Skin epidermis (tissue), 12 donors: ENCODE results near the gene FAM221B.

Experiments used
- H3K27ac ChIP-seq, 21 experiments: fragments of 200-600 bp; sonication (generic) in 11 of 21; one replicate each; pipeline ENCODE4 v1.5.0; 2020; ENCODE audit warnings: mild to moderate bottlenecking in 3 of 21, inconsistent platforms in 2 of 21, moderate library complexity in 2 of 21
- H3K4me3 ChIP-seq, 7 experiments: fragments of 200-600 bp; sonication (generic) in 2 of 7; one replicate each; pipeline ENCODE4 v1.5.0; 2020; ENCODE audit warnings: inconsistent platforms in 2 of 7, mild to moderate bottlenecking in 2 of 7, moderate library complexity in 1 of 7

FAM221B gene

GRCh38 chr9:35797311-35798109 lies 31.0 kb downstream of the FAM221B start:
- H3K27ac ChIP-seq, result no peak overlapping the region

GRCh38 chr9:35795695-35796094 lies 32.8 kb downstream of the FAM221B start:
- H3K27ac ChIP-seq, result no peak overlapping the region
- H3K4me3 ChIP-seq, result no peak overlapping the region

More at GRCh38 chr9:35797311-35798109, 31.0 kb downstream of the FAM221B start:
- no peak overlapping the region for H3K4me3 ChIP-seq

- Histone ChIP-seq H3K27ac (peak overlapping the region in 7 of 21 experiments; percentile 7 to 83 (median 42)), H3K4me3 (no peak overlapping the region)
These were observed 35.1 kb downstream of the FAM221B start for GRCh38 chr9:35793461-35793860.

- Histone ChIP-seq H3K27ac (peak overlapping the region in 5 of 21 experiments; percentile 7 to 83 (median 56)), H3K4me3 (peak overlapping the region in 1 of 7 experiments; percentile 50)
These were observed 35.7 kb downstream of the FAM221B start for GRCh38 chr9:35792826-35793225.

- peak overlapping the region; percentile 6 to 50 (median 29) for H3K4me3 ChIP-seq
- peak overlapping the region in 14 of 21 experiments; percentile 8 to 85 (median 70) for H3K27ac ChIP-seq
These were observed 36.3 kb downstream of the FAM221B start for GRCh38 chr9:35792024-35792813.

- peak within 1 kb of the TSS; percentile 6 to 50 (median 29) for H3K4me3 ChIP-seq
- peak within 1 kb of the TSS in 15 of 21 experiments; percentile 8 to 85 (median 70) for H3K27ac ChIP-seq
These were observed 37.1 kb downstream of the FAM221B start, which contains the start of gene NPR2 for GRCh38 chr9:35791297-35791921. Gene NPR2, plus strand, starts transcription at chr9:35791591. Its CDS starts 818 bp downstream, at chr9:35792409.

- Histone ChIP-seq H3K4me3 (peak overlapping the region in 5 of 7 experiments; percentile 18 to 50 (median 30)), H3K27ac (peak overlapping the region in 11 of 21 experiments; percentile 17 to 85 (median 71))
These were observed 37.9 kb downstream of the FAM221B start for GRCh38 chr9:35790385-35791296.

- H3K27ac ChIP-seq, result no peak overlapping the region
These were observed 38.5 kb downstream of the FAM221B start for GRCh38 chr9:35790025-35790384.

GRCh38 chr9:35789541-35789940 lies 39.0 kb downstream of the FAM221B start:
- Histone ChIP-seq H3K4me3 (no peak overlapping the region), H3K27ac (no peak overlapping the region)

More at GRCh38 chr9:35790025-35790384, 38.5 kb downstream of the FAM221B start:
- no peak overlapping the region for H3K4me3 ChIP-seq

- Histone ChIP-seq H3K27ac (no peak overlapping the region), H3K4me3 (no peak overlapping the region)
These were observed 45.1 kb downstream of the FAM221B start for GRCh38 chr9:35783418-35783817.

GRCh38 chr9:35781066-35781465 lies 47.5 kb downstream of the FAM221B start:
- Histone ChIP-seq H3K4me3 (no peak overlapping the region), H3K27ac (no peak overlapping the region)

- no peak overlapping the region for H3K4me3 ChIP-seq
- no peak overlapping the region for H3K27ac ChIP-seq
These were observed 50.0 kb downstream of the FAM221B start for GRCh38 chr9:35778496-35778895.

- Histone ChIP-seq H3K4me3 (no peak overlapping the region), H3K27ac (peak overlapping the region in 1 of 21 experiments; percentile 8)
These were observed 52.5 kb downstream of the FAM221B start for GRCh38 chr9:35776018-35776417.

GRCh38 chr9:35774907-35775635 lies 53.5 kb downstream of the FAM221B start:
- Histone ChIP-seq H3K27ac (no peak overlapping the region), H3K4me3 (no peak overlapping the region)

- H3K27ac ChIP-seq, result peak overlapping the region in 1 of 21 experiments; percentile 16
These were observed 56.6 kb downstream of the FAM221B start for GRCh38 chr9:35771943-35772342.

GRCh38 chr9:35771534-35771933 lies 57.0 kb downstream of the FAM221B start:
- no peak overlapping the region for H3K4me3 ChIP-seq
- H3K27ac ChIP-seq, result peak overlapping the region in 2 of 21 experiments; percentile 16 to 22

More at GRCh38 chr9:35771943-35772342, 56.6 kb downstream of the FAM221B start:
- H3K4me3 ChIP-seq, result no peak overlapping the region

- Histone ChIP-seq H3K4me3 (no peak overlapping the region), H3K27ac (peak overlapping the region in 3 of 21 experiments; percentile 10 to 22 (median 16))
These were observed 57.5 kb downstream of the FAM221B start for GRCh38 chr9:35771075-35771433.

- Histone ChIP-seq H3K4me3 (no peak overlapping the region), H3K27ac (no peak overlapping the region)
These were observed 58.8 kb downstream of the FAM221B start for GRCh38 chr9:35769763-35770162.
